HCT116 (cell line): ENCODE results near the gene ICAM2. TPM values are rescaled to one million over a fixed set of nuclear protein-coding genes. Genes with fewer than 3 reads are reported as not detected.

Experiments
- ATAC-seq: fragments of 200-7000 bp; cut with Tn5 transposase; 2 replicates; pipeline ENCODE4 v1.9.1; 2020; ENCODE audit warnings: mild to moderate bottlenecking, moderate library complexity
- BruUV-seq: library from RNA; stranded (reverse); fragments of 400-500 nt; replicated peaks from 2 replicates; lab custom pipeline; 2021; lab: Mats Ljungman, UMichigan
- CTCF ChIA-PET: fragments of 300-600 bp; sonication (Branson Sonifier 250); formaldehyde crosslinking; loops from one replicate; lab custom pipeline; 2021; ENCODE audit warnings: antibody characterized with exemption; lab: Charles Lee
- POLR2A ChIA-PET: fragments of 300-600, 350-600 bp; sonication (Branson Sonifier 250); formaldehyde crosslinking; loops from one replicate; lab custom pipeline; 2021; ENCODE audit warnings: antibody characterized with exemption; lab: Charles Lee
- RAD21 ChIA-PET, 2 experiments: fragments of 300-600 bp; sonication (Branson Sonifier 250); formaldehyde crosslinking; loops; one replicate each; lab custom pipeline; 2023; ENCODE audit warnings: low total read pairs in 2 of 2; ENCODE audit not compliant: uncharacterized antibody in 2 of 2, unreplicated experiment in 2 of 2, low non-redundant PET in 1 of 2; lab: Charles Lee
- DNase-seq: peaks from one replicate; pipeline ENCODE4 v3.0.0-alpha.2; 2010; ENCODE audit warnings: low read depth, low spot score
- H2AFZ ChIP-seq: fragments of 200-600 bp; shearing (Covaris generic), sonication (generic); 2 replicates; pipeline ENCODE4 v1.6.1; 2017; ENCODE audit warnings: low read depth, mixed run types, mixed read lengths, antibody characterized with exemption, low read length; ENCODE audit not compliant: poor library complexity, severe bottlenecking
- H3K27ac ChIP-seq: 2 replicates; pipeline ENCODE4 v1.5.1; 2012; ENCODE audit warnings: low read depth, low read length
- H3K27me3 ChIP-seq: fragments of 200-600 bp; sonication (generic); 2 replicates; pipeline ENCODE4 v1.6.1; 2016; ENCODE audit warnings: mixed run types, low read length, mixed read lengths; ENCODE audit not compliant: insufficient read depth
- H3K36me3 ChIP-seq, 2 experiments: fragments of 200-500 bp in 1 of 2; fragments of 200-600 bp in 1 of 2; sonication (Bioruptor generic) in 1 of 2; sonication (generic) in 1 of 2; 2 replicates each; pipeline versions ENCODE4 v1.5.1 to v1.6.1; 2014 to 2016; ENCODE audit warnings: low read length in 2 of 2, inconsistent platforms in 1 of 2, mixed read lengths in 1 of 2, mixed run types in 1 of 2; ENCODE audit not compliant: insufficient read depth in 2 of 2, control insufficient read depth in 1 of 2
- H3K4me1 ChIP-seq, 2 experiments: fragments of 200-600 bp in 1 of 2; sonication (generic) in 1 of 2; 2 replicates each; pipeline versions ENCODE4 v1.5.1 to v1.6.1; 2012 to 2017; ENCODE audit warnings: low read length in 2 of 2, inconsistent platforms in 1 of 2, mild to moderate bottlenecking in 1 of 2, mixed read lengths in 1 of 2, mixed run types in 1 of 2, moderate library complexity in 1 of 2; ENCODE audit not compliant: insufficient read depth in 2 of 2, control insufficient read depth in 1 of 2
- H3K4me2 ChIP-seq: fragments of 200-600 bp; sonication (generic); 2 replicates; pipeline ENCODE4 v1.6.1; 2017; ENCODE audit warnings: mixed run types, low read length, mixed read lengths
- H3K4me3 ChIP-seq, 2 experiments: fragments of 200-600 bp in 1 of 2; sonication (generic) in 1 of 2; replicated peaks in 1 of 2; 2 replicates each; pipeline ENCODE4 v1.5.1; 2011 to 2016; ENCODE audit warnings: low read length in 2 of 2, control low read depth in 1 of 2, low read depth in 1 of 2, mild to moderate bottlenecking in 1 of 2, mixed read lengths in 1 of 2, mixed run types in 1 of 2
- H3K79me2 ChIP-seq: fragments of 200-600 bp; sonication (generic); 2 replicates; pipeline ENCODE4 v1.6.1; 2017; ENCODE audit warnings: mild to moderate bottlenecking, mixed run types, low read length, moderate library complexity, mixed read lengths; ENCODE audit not compliant: insufficient read depth
- H3K9ac ChIP-seq: fragments of 200-600 bp; sonication (generic); 2 replicates; pipeline ENCODE4 v1.6.1; 2016; ENCODE audit warnings: low read length, mixed read lengths
- H3K9me2 ChIP-seq: fragments of 200-600 bp; sonication (generic), shearing (Covaris generic); 2 replicates; pipeline ENCODE4 v1.6.1; 2017; ENCODE audit warnings: mixed run types, mild to moderate bottlenecking, moderate library complexity; ENCODE audit not compliant: insufficient read depth
- H3K9me3 ChIP-seq, 2 experiments: fragments of 200-500 bp in 1 of 2; fragments of 200-600 bp in 1 of 2; sonication (Bioruptor generic) in 1 of 2; sonication (generic) in 1 of 2; 2 replicates each; pipeline ENCODE4 v1.6.1; 2014 to 2017; ENCODE audit warnings: low read length in 2 of 2, mixed read lengths in 2 of 2, inconsistent platforms in 1 of 2, low read depth in 1 of 2, mild to moderate bottlenecking in 1 of 2, mixed run types in 1 of 2, moderate library complexity in 1 of 2; ENCODE audit not compliant: control insufficient read depth in 1 of 2, insufficient read depth in 1 of 2
- H4K20me1 ChIP-seq: fragments of 200-600 bp; sonication (generic), shearing (Covaris generic); 2 replicates; pipeline ENCODE4 v1.6.1; 2017; ENCODE audit warnings: mixed run types, mild to moderate bottlenecking, moderate library complexity; ENCODE audit not compliant: insufficient read depth
- CTCF ChIP-seq, 3 experiments: fragments of 200-600 bp in 1 of 3; sonication (generic) in 1 of 3; IDR thresholded peaks in 2 of 3; conservative IDR thresholded peaks in 1 of 3; 2 replicates each; pipeline ENCODE4 v1.5.1; 2012 to 2017; ENCODE audit warnings: low read depth in 2 of 3, low read length in 2 of 3, antibody characterized with exemption in 1 of 3, borderline replicate concordance in 1 of 3, control low read depth in 1 of 3, mild to moderate bottlenecking in 1 of 3, mixed read lengths in 1 of 3, mixed run types in 1 of 3, moderate library complexity in 1 of 3; ENCODE audit not compliant: insufficient read depth in 1 of 3
- EZH2 ChIP-seq: fragments of 200-600 bp; sonication (generic); IDR thresholded peaks from 2 replicates; pipeline ENCODE4 v1.6.1; 2017; ENCODE audit warnings: antibody characterized with exemption, mixed run types
- EZH2phosphoT487 ChIP-seq: fragments of 200-600 bp; IDR thresholded peaks from 2 replicates; pipeline ENCODE4 v1.6.1; 2018; ENCODE audit warnings: antibody characterized with exemption, borderline replicate concordance
- POLR2A ChIP-seq: IDR thresholded peaks from 2 replicates; pipeline ENCODE4 v1.7.0; 2011; ENCODE audit warnings: borderline replicate concordance; ENCODE audit not compliant: insufficient read depth, insufficient read length; ENCODE audit errors: extremely low read depth
- REST ChIP-seq: IDR thresholded peaks from 2 replicates; pipeline ENCODE4 v1.6.1; 2012; ENCODE audit warnings: low read depth
- YY1 ChIP-seq: IDR thresholded peaks from 2 replicates; pipeline ENCODE4 v1.6.1; 2011; ENCODE audit warnings: low read length, low read depth, moderate library complexity, mild to moderate bottlenecking; ENCODE audit not compliant: insufficient replicate concordance; ENCODE audit errors: extremely low read depth
- ZBTB33 ChIP-seq: IDR thresholded peaks from 2 replicates; pipeline ENCODE4 v1.6.1; 2011; ENCODE audit warnings: mild to moderate bottlenecking, low read length, moderate library complexity; ENCODE audit not compliant: insufficient replicate concordance; ENCODE audit errors: extremely low read depth
- intact Hi-C: fragments of 100-400 bp; cut with micrococcal nuclease; formaldehyde crosslinking; loops from 2 replicates; pipeline ENCODE4 v1.10.0; 2022
- total RNA-seq: library from RNA; stranded (reverse); gene quantifications from one replicate; pipeline ENCODE4 v1.2.1, GENCODE V29; 2021; ENCODE audit not compliant: unreplicated experiment

The ICAM2 gene
- total RNA-seq, 1 experiment from 2014 or later = 0.61 TPM

- Histone ChIP-seq H3K4me3 (no peak within 1 kb of the TSS), H3K4me2 (no peak within 1 kb of the TSS), H3K27ac (no peak within 1 kb of the TSS), H3K4me1 (no peaks in the 10 kb centered on the region), H2AFZ (no peak within 1 kb of the TSS), H3K36me3 (no peaks in the 10 kb centered on the region), H3K9me3 (no peaks in the 10 kb centered on the region), H3K9ac (no peak within 1 kb of the TSS), H3K79me2 (no peaks in the 10 kb centered on the region), H4K20me1 (no peaks in the 10 kb centered on the region), H3K27me3 (peaks cover 26% of the 10 kb centered on the region; the same call in 1 of the 2 replicates), H3K9me2 (no peaks in the 10 kb centered on the region)
- BruUV-seq = no TSS peak
- ATAC-seq = no peak
- RAD21 ChIA-PET = no interaction called here
- CTCF ChIA-PET = no interaction called here
- TF ChIP-seq ZBTB33 (no peak), EZH2 (no peak), POLR2A (no peak), REST (no peak), CTCF (IDR thresholded peaks at IDR 0.05 in 2 of 3, conservative IDR thresholded peaks at IDR 0.05 in 1 of 3; ENCODE audit: borderline replicate concordance in 1 of 3, insufficient read depth in 1 of 3, low read depth in 2 of 3, low read length in 2 of 3) (no peak), EZH2phosphoT487 (no peak), YY1 (no peak)
- POLR2A ChIA-PET = no interaction called here
- intact Hi-C loops = no loop called here
- DNase-seq = no peak
Observed at GRCh38 chr17:63998050-63998720, 22.2 kb downstream of the ICAM2 start, which contains the start of gene PRR29. PRR29 (plus strand) TSS chr17:63998351; CDS start chr17:63998365, 14 bp downstream.
